Measurements from ENCODE around the gene PCDHGB7. TPM values are rescaled to one million over a fixed set of nuclear protein-coding genes. Genes with fewer than 3 reads are reported as not detected.

PCDHGB7 gene
- total and polyA plus RNA-seq, 2 donors (not counting 1 experiment from before 2014, with no cell fraction given): 0.12 to 2.2 TPM

DNA sequence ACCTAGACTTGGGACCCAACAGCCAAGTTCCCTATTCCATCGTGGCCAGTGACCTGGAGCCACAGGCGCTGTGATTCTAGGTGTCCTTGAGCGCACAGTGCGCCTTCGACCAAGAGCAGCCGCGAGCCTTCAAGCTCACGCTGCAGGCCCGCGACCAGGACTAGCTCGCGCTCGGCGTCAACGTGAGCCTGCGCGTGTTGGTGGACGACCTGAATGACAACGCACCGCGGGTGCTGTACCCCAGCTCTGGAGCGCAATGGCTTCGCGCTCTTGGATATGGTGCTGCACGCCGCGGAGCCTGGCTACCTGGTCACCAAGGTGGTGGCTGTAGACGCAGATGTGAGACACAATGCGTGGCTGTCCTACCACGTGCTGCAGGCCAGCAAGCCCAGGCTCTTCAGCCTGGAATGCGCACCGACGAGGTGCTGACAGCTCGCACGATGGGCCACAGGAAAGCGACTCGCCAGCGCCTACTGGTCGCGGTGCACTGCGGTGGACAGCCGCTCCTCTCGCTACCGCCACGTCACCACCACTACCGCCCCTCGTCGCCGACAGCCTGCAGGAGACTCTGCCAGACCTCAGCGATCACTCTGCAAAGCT lies 24.2 kb downstream of the PCDHGB7 start:
- WGBS (ENCODE audit: insufficient coverage): 75% methylated on average over 50 of the region's 50 CpGs
- ATAC-seq (ENCODE audit: low read depth): no peak

More for the DNA sequence above, 24.2 kb downstream of the PCDHGB7 start:
- Histone ChIP-seq H3K27ac (ENCODE audit: low read length in 2 of 2) (no peak overlapping the region), H2AFZ (ENCODE audit: insufficient read depth, low read depth, low read length, poor library complexity, severe bottlenecking) (no peak overlapping the region), H3K27me3 (replicated peaks in 1 of 4; ENCODE audit: control extremely low read depth in 1 of 4, control insufficient read depth in 3 of 4, insufficient read depth in 4 of 4, low read length in 3 of 4) (peaks cover 0 to 6% (median 0%) of the 10 kb centered on the region in 4 experiments), H3K4me1 (ENCODE audit: control insufficient read depth in 2 of 2, insufficient read depth in 2 of 2, low read length in 2 of 2) (no peaks in the 10 kb centered on the region), H3K4me2 (replicated peaks; ENCODE audit: low read depth, low read length, poor library complexity, severe bottlenecking) (no peak overlapping the region), H3K36me3 (replicated peaks in 1 of 2; ENCODE audit: control extremely low read depth in 1 of 2, control insufficient read depth in 1 of 2, extremely low read depth in 1 of 2, insufficient read depth in 2 of 2, low read length in 1 of 2) (no peaks in the 10 kb centered on the region), H3K79me2 (ENCODE audit: control insufficient read depth, insufficient read depth, low read length) (no peaks in the 10 kb centered on the region), H3K4me3 (ENCODE audit: control extremely low read depth in 1 of 5, extremely low read depth in 1 of 5, insufficient read depth in 1 of 5, low read depth in 2 of 5, low read length in 4 of 5) (no peak overlapping the region), H4K20me1 (ENCODE audit: control insufficient read depth, insufficient read depth, low read length, poor library complexity, severe bottlenecking) (no peaks in the 10 kb centered on the region), H3K9me3 (ENCODE audit: control extremely low read depth in 1 of 3, control insufficient read depth in 2 of 3, insufficient read depth in 1 of 3, low read length in 2 of 3) (peaks cover 0 to 14% (median 0%) of the 10 kb centered on the region in 3 donors), H3K9ac (ENCODE audit: low read length) (no peak overlapping the region)
- Mint-ChIP-seq H3K27me3 (peaks cover 3% of the 10 kb centered on the region), H3K9me3 (ENCODE audit: insufficient read depth) (peaks cover 3% of the 10 kb centered on the region), H3K27ac (no peak overlapping the region), H3K4me1 (peaks cover 3% of the 10 kb centered on the region), H3K4me3 (no peak overlapping the region)
- ChIA-PET POLR2A (no interaction called here), CTCF (no interaction called here)
- no peak for TF ChIP-seq CTCF (IDR thresholded peaks at IDR 0.05)
- TF ChIP-seq EZH2 (IDR thresholded peaks at IDR 0.05; ENCODE audit: borderline replicate concordance, insufficient read depth, low read depth, low read length, poor library complexity, severe bottlenecking): no peak
- intact Hi-C loops (cut with micrococcal nuclease): no loop called here
- no peak for DNase-seq

Data from B cell (primary cell).